DMS79 treated with DMSO at 0.1 percent for 48 hours (cell line): ENCODE results near the gene SFXN5.

ENCODE experiments used
- DNase-seq: peaks from one replicate; lab custom pipeline; 2025; lab: John Stamatoyannopoulos, UW

The SFXN5 gene

DNA sequence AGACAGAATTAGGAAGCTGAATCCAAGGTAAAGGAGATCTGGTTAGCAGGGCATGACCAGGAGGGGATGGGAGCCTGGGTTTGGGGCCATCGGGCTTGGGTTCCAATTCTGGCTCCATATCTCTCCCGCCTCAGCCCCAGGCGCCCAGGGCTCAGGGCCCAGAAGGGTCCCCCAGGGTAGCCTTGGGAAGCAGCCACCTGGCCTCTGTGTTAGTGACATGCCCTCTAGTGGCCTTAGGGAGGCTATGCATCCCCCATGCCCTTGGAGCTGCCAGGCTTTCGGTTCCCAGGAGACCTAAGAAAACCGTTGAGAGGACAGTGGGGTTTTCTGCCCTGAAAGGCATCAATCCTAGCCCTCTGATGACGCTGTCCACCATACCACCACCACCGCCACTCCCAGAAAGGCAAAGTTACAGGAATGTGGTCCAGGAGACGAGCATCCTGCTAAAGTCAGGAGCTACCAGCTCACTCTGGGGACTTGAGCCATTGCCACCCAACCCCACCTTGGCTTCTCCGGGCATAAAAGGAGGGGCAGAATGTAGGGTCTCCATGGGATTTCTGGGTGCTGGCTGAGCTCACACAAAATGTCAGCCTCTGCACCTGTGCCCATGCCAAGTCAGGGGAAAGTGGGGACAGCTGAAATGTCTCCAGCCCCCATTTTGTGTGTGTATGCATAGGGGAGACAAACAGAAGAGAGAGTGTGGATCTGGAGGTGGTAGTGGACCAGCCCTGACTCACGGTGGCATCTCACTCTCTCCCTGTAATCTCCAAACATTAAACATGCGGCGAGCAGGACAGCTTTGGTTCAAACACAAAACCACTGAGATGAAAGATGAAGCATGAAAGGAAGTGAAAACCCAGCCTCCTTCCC, 97.7 kb downstream of the SFXN5 start:
- peak; percentile 18 for DNase-seq

DNA sequence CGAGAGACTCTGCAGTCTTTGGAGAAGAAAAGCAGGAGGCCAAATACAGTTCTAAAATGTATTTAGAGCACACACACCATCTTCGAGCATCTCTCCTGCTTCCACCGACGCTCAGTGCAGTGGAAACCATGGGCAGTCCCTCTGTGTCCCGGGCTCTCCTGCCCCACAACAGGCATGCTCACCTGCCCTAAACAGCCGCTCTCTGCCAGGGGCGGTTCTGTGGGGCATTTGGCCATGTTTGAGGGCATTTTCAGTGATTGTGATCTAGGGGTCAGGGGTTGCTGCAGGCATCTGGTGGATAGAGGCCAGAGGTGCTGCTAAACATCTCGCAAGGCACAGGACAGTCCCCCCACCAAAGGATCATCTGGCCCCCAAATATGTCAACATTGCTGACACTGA, 98.4 kb downstream of the SFXN5 start:
- no peak for DNase-seq

DNA sequence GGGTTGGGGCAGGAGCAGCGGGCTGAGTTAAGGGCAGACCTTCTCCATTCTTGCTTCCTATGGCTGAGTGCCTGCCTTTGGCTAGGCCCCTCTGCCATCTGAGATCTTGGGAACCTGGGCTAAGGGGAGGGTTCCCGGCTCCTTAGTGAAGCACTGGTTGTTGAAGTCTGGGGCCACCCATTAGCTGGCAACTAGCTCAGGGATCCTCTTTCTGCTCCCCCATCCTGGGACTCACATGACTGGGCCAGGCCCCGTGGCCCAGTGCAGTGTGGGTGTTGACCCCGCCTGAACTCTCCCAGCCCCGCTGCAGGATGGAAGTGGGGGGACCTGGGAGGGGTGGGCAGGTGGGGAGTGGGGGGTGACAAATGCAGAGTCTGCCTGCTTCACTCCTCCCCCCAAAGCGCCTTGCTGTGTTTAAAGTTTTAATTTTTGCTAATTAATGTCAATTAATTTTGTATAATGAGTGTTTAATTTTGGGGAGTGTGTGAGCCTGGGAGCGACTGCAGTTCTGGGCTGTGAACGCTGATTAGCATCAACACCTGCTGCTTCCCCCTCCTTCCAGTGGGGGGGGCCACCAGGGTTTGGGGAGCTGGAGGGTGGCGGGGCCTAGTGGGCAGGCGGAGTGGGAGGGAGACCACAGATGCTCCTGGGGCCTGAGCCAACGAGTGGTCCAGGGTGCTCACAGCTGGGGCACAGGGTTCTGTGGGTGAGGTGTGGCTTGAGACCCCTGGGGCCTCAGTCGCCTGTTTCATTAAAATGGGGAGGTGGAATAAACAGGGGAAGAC, 99.0 kb downstream of the SFXN5 start:
- no peak for DNase-seq

DNA sequence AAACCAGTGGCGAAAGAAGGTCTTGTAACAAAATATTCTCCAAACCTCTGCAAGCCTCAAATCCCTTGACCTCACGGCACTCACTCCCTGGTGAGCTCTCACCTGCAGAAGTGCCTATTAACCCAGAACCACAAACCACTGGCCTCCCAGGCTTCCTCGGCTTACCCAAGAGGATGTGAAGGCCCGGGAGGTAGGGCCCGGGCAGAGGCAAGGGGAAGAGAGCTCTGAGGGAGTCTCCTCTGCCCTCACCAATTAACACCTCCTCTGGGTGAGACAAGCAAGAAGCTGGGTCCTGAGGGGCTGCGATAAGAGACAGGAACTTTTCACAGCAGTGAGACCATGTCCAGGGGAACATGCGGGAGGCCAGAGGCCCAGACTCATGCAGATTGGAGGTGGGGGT, 100.5 kb downstream of the SFXN5 start:
- DNase-seq = no peak

DNA sequence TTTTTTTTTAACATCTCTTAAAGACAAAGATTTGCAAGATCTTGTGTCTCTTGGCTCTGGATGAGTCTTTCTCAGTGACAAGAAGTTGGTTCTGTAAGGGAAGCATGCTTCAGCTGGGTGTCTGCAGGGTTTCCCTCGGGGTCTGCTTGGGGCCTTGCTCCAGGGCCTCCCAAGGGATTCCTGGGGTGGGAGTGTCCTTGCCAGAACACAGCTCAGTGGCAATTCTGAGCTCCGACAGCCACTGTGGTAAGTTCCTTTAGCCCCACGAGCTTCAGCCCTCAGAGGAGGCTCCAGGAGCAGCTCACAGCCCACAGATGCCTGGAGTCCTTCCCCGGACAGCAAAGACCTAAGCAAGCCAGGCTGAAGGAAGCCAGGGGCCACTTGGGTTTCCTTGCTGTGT, 101.8 kb downstream of the SFXN5 start:
- no peak for DNase-seq

DNA sequence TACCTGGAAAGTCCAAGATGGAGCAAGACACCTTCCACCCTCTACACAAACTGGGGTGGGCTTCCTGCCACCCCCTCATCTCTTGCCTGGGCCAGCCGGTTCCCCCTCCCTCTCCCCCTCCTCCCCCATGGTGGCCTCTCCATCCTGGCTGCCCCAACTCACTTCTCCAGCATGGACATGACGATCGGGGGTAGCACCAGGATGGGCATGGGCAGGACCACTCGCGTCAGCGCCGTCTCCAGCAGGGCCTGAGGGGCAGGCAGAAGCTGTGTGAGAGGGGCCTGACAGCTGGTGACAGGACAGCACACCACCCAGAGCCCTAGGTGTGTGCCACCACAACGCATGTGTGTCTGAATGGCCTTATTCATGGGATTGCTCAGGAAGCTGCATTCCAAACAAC, 103.2 kb downstream of the SFXN5 start:
- DNase-seq = no peak

DNA sequence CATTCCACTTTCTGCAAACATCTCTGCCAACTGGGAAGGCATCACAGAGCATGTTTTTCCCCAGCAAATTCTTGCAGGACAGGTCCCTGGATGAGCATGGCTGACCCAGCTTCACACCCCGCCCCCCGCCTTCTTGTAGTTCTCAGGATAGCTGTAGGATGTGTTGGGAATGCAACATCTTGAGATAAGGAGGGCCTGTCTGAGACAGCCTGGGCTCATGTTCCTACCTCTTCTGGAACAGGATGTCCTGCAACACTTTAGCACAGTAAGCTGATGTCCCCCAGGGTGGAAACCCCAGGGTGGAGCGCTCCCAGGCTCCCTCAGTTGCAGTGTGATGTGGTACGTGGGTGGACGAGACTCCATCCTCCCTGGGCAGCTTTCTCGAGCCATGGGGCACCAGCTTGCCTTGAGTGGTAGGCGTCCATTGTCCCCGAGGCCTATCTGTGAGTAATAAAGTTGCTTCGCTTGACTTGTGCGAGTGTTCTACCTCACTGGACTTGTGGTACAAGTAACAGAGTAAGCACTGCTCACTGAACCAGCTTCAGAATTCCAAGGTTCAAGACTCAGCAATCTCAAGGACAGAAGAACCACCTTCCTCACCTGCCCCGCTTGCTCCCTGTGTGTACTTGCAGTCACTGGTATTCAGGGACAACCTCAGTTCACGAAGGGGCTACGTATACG, 105.6 kb downstream of the SFXN5 start:
- no peak for DNase-seq

DNA sequence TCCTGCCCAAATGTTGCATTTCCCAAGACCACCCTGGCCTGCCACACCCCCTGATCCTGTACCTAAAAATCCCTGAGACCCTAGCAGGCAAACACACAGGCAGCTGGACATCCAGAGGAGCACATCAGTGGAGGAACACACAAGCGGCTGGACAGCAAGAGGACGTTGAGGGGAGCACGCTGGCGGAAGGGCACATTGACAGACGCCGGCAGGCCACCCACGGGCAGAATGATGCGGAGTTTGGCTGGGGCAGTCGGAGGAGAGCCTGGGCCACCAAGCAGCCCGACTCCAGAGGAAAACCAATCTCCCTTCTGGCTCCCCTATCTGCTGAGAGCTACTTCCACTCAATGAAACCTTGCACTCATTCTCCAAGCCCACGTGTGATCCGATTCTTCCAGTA, 106.5 kb downstream of the SFXN5 start:
- no peak for DNase-seq

DNA sequence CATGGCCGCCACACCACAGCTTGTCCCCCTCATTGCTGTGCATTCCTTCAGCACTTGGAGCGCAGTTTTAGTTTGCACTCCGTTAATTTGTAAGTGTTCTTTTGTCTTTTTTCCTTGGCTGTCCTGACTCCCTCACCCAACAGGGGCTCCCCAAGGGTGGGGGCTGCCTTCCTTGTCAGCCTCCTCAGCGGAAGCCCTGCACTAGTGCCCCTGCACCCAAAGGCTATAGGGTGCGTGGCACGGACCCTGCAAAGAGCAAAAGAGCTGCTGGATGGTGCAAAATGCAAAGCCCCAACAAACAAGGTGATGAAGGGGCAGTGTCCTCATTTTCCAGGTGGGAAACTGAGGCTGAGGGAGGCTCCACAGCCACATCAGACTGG, 107.4 kb downstream of the SFXN5 start:
- no peak for DNase-seq

DNA sequence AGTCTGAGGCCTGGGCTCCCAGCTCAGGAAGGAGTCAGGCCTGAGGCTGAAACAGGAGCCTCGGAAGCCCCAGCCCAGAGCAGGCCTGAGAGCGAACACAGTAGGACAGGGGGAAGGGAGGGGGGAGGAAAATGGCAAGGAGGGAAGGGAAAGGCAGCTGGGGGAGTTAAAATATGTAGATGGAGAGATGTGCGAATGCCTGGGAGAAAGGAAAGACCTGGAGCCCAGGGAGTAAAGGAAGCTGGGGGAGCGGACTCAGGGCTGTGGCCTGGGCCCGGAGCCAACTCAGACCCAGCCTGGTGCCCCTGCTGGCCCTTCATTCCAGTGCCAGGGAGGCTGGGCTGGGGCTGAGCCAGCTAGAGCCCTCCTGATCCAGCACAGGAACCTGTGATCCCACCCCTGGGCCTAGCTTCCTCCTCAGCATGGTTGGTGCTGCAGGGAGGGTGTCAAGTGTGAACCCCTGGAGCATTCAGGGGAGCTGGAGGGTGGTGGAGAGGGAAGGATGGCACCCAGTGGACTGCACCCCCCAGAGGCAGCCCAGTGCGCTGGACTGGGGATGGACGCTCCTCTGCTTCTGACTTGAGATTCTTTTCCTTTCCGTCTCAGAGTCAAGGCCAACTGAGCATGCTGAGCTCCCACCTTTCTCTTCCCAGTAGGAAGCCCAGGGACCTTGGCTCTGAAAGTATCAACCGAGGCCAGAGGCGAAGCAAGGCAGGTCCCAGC, 107.9 kb downstream of the SFXN5 start:
- no peak for DNase-seq

DNA sequence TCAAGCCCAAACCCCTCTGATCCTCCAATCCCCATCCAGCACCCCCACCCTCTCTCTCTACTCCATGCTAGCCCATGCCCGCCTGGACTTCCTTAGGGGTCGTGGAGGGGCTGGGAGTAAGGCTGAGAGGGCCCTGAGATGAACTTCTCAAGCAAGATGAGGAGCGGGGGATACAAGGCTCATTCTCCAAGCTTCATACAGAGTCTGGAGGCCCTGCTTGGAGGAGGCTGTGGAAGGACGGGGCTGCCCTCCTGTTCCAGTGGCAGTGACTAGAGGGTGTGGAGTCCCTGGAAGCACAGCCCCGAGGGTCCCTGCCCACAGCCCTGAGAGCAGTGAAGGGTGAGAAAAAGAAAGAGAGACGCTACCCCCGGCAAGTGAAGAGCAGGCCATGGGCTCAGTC, 108.6 kb downstream of the SFXN5 start:
- no peak for DNase-seq

DNA sequence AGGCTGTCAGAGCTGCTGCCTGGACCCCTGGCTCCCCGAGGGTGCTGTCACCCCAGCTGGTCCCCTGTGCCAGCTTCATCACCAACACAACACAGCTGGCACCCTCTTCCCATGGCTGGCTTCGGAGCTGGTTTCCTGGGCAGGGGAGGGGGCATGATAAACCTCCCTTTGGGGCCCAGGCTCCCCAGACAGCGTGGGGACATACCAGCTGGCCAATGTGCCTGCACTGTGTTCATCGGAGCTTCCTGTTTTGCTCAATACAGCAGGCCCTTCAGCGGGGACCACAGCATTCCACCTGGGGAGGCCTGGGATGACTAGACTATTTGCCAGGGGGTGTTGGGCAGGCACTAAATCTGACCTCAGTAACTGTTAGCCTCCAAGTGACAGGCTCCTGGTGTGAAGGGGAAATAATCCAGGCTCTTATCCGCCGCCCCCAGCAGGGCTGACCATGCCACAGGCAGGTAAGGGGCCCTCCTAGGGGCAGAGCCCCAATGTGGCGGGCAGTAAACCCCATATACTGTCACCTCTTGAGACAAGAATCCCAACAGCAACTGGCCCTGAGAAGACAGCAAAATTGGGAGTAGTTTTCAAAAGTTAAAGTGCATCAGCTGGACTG, 109.6 kb downstream of the SFXN5 start:
- DNase-seq = no peak

DNA sequence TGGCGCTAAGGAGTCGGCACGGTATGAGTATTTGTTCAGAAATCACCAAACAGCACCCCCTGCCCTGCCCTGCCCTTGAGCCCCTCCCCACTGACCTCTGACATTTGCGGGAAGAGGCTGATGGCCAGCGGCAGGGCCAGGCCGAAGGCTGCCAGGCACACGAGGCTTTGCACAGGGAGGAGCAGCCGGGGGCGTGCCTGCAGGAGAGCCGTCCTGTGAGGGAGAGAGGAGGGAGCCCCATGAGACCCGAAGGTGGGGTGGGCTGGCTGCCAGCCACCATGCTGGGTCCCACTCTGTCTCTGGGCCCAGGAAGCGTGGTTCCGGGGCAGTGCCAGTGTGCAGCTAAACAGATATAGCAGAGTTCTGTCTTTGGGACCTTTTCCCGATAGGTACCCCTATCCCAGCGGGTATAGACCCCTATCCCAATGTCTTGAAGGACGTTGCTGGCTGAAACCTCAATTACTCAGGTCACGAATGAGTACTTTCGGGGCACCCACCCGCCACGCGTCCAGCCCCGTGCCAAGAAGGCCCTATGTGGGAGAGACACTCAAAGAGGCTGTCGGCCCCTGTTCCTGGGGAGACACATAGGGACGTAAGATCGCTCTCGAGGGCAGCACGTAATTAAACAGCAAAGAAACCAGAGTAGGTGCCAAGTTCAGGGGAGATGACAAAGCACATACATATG, 110.3 kb downstream of the SFXN5 start:
- DNase-seq = no peak

DNA sequence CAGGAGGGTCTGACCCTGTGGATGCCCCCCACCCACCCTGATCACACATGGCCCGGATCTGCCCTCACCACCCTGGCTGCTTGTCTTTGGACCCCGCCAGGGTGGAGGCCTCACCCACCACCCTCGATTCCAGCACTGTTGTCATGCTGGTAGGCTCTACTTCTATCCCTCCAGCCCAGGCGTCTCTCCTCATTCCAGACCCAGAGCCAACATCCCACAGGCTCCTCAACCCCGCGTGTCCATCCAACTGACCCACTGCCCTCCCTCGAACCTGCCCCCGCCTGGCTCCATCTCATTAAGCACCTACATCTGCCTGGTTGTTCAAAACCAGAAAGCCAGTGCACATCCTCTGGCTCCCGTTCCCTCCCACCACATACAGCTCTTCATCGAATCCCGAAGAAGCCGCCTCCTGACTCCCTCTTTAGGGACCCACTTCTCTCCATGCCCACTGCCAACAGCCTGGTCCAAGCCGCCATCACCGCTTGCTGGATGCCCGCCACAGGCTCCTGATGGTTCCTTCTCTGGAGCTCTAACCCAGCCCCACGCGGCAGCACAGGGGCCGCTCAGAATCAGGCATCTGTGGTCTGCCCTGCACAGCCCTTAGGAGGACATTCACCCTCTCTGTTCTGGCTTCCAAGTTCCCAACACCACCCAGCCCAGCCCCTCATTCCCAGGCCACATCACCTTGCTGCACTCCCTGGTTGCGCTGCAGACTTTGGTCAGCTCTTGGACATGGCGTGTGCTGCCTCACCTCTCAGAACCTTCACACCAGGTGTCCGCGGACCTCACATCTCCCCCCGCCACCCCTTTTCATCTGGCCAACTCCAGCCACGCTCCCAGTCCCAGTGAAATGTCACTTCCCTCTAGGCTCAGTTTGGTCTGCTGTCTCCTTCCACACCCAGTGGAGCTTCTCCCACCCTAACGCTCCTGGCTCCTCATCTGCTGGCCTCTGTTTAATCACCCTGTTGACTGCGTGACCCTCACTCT, 111.2 kb downstream of the SFXN5 start:
- DNase-seq = no peak

DNA sequence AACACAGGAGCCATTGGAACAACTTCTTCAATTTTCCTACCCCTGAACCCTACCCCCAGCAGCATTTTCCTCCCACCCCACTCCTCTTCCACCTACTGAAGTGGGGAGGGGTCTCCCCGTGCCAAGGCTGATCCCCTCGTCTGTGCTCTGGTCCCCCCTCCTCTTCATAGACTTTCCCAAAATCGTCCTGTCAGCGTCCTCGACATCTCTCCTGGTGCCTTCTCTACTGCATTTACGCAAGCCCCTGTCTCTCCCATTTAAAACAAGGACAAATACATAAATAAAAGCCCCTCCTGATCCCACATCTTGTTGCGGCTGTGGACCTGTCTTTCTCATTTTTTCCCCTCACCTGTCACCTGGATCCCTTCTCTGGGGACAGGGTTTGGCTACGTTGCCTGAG, 112.0 kb downstream of the SFXN5 start:
- DNase-seq = no peak

DNA sequence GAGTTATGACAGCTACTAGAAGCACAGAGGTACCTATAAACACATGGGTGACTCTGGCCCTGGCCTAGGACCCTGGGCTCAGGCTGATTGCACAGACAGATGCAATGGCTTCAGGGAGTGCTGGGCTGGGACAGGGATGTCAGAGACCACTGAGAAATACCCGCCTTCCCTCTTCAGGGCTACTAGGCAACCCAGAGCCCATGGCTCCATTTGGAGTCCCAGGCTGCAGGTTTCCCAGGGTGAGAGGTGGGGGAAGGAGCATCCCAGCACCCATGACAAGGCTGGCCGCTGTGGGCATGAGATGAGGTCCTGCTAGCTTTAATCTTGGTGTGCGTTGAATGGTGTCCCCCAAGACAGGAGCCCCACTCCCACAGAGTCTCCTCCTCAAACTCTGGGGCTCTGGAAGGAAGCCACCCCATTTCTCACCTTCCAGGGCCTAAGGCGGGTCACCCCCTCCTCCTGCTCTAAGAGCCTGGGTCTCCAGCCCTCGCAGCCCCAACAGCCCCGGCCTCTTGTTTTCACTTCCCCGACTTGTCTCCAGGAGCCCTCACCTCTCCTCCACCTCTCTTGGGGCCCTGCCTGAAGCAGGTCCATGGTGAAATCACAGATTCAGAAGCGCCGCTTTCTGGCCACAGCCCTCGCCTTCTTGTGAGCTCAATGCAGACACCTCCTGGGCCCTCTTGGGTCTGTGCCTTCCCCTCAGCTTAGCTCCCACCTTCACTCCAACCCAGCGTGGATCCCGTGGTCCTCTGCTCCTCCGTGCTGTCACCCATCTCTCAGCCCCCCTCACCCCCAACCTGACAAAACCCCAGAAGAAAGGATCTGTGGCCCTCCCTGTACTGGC, 112.7 kb downstream of the SFXN5 start:
- no peak for DNase-seq

DNA sequence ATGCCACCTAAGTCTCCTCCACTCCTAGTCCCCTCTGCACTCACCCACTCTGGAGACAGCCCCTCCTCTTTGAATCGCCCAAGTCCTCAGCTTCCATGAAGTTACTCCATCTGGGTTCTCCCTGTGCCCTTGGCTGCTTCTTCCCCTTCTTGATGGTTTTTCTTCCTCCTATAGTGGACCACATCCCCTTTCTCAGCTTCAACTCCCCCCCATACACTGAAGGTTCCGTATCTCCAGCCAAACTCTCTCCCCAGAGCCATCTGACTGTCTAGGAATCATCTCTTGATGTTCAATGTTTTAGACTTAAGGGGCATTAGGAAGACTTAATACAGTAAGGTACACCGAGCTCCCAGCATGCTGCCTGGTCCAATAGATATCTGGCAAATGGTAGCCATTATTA, 114.6 kb downstream of the SFXN5 start:
- no peak for DNase-seq

DNA sequence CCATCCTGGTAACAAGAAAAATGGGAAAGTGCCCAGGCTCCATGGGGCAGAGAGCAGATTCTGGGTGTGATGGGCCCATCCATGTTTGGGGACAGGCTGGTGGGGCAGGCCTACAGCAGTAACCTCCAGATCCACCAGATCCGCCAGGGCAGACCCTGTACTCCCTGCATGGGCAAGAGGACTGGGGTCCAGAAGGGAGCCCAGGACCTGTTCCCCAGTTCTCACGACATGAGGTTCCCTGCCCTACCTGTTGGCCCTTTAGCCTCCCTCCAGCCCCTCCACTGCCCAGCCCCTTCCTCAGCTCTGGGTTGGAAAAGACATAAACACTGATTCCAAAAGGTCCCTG, 115.5 kb downstream of the SFXN5 start:
- no peak for DNase-seq
